Measurements from ENCODE around the gene TNKS1BP1.
A peak's percentile ranks its signal among the peaks of the same experiment; 100 is the strongest.

The TNKS1BP1 gene

DNA sequence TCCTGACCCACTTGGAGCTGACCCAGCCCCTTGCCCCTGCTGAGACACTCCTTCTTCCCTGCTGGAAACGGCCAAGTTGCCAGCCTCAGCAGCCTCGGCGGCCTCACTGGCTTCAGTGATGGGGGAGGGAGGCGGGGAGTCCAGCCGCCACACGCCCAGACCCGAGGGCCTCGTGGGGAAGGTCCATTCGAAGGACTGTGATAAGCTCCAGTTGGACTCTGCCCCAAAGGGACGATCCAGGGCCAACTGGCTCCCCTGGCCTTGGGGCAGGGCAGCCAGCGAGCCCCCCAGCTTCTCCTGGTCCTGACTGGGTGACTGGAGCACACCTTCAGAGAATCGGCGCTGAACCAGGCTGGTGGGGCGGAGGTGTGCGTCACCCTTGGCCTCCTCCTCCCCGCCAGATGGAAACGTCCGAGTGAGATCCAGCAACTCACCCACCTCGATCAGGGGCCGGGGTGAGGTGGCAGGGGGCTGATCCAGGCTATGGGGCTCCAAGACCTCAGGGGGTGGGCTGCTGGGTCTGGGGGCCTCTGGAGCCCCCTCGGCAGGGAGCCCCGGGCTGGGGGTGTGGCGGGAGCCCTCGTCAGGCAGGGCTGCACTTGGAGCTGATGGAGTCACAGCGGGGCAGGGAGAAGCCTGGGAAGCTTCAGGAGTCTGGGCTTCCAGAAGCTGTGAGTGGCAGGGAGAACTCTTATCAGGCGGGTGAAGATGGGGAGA is 11.5 kb downstream of the TNKS1BP1 start:
- DNase-seq (ENCODE audit: low read depth in 2 of 3, low spot score in 2 of 3), result no peak

DNA sequence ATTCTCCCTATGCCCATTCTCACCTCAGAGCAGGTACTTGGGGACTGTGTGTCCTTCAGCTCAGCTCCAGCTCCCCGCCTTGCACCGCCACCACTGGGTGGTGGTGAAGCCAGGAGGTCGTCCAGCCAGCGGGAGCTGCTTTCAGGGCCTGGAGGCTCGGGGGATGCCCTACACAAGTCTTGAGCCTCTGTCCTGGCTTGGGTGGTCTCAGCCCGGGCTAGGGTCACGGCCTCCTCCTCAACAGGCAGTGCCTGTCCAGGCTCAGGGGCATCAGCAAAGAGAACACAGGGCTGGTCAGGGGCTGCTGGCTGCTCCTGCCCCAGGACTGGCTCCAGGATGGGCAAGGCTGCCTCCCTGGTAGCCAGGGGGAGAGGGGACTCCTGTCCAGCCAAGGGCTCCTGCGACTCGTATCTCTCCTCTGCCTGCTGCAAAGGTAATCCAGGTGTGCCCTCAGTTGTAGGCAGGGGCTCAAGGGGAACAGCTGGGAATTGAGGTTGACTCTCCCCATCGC is 12.2 kb downstream of the TNKS1BP1 start:
- DNase-seq (ENCODE audit: low read depth in 2 of 3, low spot score in 2 of 3), result no peak

DNA sequence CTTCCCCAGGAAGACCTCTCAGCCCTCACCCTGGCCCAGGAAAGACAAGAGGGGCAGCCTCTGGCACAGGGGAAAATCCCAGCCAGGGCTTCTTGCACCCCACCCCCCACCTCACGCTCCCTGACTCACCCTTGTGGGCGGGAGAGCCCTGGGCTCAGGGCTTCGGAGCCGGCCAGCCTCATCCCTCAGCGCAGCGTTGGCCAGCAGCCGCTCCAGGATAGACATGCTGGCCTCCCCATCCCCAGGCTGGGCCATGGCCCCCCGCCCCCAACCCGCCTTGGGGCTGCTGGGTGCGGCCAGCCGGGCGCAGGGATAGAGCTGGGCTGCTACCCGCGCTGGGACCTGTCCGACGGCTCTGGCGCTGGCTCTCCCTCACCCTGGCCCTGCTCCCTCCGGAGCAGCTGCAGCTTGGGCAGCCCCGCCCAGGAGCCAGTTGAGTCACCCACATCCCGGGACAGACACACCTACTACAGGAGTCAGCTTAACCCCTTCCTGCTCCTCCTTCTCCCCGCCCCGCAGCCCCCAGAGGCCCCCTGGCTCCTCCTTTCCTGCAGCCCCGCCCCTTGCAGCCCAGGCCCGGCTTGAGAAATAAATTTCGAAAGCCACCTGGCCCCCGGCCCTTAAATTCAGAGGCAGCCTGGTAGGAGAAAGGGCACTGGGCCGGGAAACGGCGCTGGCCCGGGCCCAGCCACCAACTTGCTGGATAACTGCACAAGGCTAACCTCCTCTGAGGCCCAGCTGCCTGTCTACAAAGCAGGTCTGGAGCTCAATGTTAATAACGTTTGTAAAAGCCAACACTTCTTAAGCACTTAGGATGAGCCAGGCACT is 13.4 kb downstream of the TNKS1BP1 start:
- peak; percentile 45 to 62 (median 47) for DNase-seq (ENCODE audit: low read depth in 2 of 3, low spot score in 2 of 3)

DNA sequence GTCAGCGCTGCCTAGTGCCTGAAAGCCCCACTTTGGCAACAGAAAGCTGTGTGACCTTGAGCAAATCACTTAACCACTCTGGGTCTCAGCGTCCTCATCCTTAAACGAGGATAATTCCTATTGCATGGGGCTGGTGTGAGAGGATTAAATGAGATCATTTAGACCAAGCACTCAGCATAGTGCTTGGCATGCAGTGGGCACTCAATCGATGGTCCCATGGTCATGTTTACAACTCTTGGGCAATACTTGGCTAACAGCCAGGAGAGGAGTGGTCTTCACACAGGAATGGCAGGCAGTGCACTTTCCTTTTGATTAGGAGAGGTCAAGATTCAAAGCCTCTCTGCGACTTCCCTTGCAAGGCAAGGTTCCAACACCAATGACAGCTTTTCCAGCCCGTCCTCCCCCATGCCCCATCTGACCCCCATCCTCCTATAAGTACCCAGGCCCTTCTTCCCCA is 14.1 kb downstream of the TNKS1BP1 start:
- DNase-seq (ENCODE audit: low read depth in 2 of 3, low spot score in 2 of 3), result no peak

DNA sequence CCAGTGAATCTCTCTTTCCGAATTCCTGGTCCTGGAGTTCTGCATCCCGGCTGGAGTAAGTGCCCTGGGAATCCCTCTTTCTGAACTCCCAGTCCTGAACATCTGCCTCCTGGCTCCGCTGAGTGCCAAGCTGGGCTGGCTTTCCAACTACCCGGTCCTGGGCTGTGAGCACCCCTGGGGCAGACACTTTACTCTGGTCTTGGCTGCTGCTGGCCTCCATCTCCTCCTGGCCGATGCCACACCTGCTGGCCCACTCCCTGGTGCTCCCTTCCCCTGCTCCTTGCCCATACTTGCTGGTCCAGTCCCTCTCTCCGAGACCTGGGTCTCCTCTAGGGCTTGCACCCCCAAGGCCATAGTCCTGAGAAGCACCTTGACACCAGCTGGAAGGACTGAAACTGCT is 14.7 kb downstream of the TNKS1BP1 start:
- no peak for DNase-seq (ENCODE audit: low read depth in 2 of 3, low spot score in 2 of 3)

DNA sequence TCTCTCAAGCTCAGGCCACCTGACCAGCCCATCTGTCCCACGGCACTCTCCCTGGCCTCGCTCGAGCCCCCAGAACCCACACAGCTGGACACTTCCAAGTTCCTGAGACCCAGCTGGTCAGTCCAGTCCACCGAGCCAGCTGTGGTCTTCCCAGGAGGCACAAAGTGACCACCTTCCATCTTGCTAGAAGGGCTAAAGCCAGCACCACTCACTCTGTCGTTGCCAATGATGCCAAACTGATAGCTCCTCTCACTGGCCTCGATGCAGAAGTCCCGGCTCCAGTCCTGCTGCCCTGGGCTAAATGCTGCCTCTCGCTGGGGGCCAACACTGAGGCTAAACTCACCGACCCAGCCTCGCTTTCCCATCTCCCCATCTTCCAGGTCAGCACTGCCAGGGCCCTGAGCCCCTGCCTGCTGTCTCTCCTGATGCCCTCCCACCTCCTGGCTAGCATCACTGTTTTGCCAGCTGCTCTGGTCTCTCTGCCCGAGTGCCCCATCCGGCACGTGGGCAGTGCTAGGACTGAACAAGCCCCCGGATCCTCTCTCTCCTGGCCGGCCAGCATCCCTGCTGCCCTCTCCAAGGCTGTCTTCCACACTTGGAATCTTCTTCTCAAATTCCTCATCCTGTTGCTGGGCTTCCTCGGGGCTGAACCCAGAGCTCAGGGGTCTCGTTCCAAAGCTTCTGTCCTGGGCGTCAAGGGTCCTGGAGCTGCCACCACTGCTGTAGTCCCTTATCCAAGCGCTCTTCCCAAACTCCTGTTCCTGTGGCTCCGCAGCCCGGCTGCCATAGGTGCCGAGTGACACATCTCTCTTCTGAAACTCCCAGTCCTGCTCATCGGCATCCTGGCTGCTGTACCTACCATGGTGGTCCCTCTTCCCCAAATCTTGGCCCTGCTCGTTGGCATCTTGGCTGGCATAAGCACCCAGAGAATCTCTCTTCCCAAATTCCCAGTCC is 15.4 kb downstream of the TNKS1BP1 start:
- DNase-seq (ENCODE audit: low read depth in 2 of 3, low spot score in 2 of 3), result no peak

DNA sequence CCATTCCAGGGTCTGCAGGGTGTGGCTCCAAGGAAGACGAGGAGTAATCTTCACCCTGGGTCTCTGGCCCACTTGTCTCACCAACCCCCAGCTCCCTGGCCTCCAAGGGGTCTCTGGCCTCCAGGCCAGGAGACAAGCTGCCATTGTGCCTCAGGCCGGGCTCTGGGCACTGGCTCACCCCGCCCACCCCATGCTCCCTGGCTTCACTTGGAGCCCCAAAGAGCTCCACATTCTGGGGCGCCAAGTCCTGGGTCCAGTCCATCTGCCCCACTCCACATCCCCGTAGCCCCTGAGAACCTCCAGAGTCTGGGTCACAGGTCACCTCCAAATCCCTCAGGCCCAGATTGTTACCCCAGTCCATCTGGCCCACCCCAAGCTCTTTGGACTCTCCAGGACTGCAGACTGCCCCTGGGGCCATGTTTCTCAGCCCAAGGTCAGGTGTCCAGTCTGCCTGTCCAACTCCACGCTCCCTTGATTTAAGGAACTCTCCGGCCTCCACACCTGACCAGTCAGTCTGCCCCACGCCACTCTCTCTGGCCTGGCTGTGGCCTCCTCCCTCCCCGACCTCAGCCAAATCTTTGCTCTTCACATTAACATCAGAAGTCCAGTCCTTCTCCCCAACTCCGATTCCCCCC is 16.2 kb downstream of the TNKS1BP1 start:
- no peak for DNase-seq (ENCODE audit: low read depth in 2 of 3, low spot score in 2 of 3)

DNA sequence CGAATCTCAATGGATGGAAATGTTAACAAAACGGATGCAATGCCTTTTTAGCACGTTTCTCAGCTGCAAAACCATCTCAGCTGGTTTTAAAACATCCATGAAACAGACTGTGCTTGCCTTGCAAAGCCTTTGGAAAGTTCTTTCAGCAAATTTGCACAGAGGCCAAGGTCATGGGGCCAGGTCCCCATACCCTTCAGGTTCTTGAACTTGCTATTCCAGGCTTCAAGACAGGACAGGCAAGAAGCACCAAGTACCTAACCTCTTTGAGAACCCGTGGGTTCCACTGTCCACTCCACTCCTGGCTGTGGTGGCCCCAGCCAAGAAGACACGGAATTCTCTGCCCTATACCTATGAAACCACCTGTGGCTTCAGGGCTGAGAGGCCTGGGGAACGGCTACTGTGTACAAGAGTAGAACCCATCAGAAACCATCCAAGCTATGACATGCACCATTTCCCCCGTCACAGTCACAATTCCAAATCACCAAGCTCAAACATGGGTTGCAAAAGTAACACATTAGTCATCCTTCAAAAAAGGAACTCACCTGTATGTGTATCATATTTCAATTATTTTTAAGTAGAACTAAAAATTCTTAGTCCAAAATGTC is 17.0 kb downstream of the TNKS1BP1 start:
- no peak for DNase-seq (ENCODE audit: low read depth in 2 of 3, low spot score in 2 of 3)

DNA sequence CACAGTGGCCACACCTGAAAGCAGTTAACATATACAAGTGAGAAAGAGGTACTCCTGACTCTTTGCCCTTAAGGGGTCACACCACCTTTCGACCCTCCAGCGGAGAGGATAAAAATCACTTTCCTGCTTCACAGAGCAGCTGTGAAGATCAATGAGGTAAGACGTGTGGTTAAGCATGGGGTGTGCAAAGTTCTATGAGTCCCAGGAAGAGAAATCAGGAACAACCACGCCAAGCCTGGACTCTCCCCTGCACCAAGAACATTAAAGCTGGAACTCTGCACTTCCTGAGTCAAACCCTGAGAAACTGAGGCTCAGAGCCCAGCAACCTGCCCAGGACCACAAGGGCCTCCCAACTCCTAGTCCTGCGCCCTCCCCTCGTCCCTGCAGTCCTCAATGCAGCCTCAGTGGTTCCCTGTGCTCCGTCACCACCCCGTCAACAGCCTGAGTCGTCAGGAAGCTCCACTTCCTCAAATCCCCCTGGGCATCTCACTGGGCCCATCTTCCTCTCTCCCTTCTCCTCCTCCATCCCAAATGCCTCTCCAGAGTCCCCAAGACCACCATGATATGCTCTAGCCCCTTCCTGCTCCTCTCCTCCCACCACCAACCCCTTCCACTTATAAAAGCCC is 17.7 kb downstream of the TNKS1BP1 start:
- no peak for DNase-seq (ENCODE audit: low read depth in 2 of 3, low spot score in 2 of 3)

DNA sequence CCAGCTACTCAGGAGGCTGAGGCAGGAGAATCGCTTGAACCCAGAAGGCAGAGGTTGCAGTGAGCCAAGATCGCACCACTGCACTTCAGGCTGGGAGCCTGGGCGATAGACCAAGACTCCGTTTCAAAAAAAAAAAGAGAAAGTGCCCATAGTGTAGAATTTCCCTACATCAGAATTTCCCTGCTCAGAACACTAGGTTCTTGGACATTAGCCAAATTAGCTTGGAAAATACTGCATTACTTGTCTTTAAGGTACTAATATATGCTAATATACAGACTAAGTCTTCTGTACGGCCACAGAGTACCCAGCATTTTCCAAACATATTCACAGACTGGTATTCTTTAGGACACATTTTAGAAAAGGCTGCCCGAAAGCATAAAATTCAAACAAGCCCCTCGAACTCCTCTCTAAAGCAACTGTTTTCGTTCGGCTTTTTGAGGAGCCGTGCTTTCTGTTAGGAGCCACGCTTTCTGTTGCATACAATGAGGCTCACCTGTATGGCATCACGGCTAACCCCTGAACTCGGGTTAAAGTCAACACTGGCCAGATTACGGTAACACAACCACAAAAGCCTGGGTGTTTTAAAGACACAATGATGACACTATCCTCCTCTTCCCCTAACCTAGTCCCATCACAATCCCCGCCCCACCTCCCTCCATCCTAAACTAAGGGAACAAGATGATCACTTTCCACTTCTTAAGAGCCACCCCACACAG is 18.4 kb downstream of the TNKS1BP1 start:
- DNase-seq (ENCODE audit: low read depth in 2 of 3, low spot score in 2 of 3), result no peak

DNA sequence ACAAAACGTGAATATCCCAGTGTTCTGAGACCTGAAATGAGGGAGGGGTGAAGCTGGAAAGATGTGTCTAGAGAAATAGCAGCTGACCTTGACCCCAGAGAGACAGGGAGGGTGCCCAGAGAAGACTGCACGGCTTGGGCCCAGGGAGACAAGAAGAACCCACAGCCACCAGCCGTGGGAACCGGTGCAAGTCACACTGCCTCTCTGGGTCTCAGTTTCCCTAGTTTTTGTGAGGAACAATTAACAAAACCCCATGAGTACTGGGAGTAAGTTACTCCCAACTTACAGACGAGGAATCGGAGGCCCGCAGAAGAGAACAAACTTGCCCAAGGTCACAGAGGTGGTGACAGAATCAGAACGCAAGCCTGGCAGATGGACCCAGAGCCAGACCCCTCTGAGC is 19.2 kb downstream of the TNKS1BP1 start:
- no peak for DNase-seq (ENCODE audit: low read depth in 2 of 3, low spot score in 2 of 3)

DNA sequence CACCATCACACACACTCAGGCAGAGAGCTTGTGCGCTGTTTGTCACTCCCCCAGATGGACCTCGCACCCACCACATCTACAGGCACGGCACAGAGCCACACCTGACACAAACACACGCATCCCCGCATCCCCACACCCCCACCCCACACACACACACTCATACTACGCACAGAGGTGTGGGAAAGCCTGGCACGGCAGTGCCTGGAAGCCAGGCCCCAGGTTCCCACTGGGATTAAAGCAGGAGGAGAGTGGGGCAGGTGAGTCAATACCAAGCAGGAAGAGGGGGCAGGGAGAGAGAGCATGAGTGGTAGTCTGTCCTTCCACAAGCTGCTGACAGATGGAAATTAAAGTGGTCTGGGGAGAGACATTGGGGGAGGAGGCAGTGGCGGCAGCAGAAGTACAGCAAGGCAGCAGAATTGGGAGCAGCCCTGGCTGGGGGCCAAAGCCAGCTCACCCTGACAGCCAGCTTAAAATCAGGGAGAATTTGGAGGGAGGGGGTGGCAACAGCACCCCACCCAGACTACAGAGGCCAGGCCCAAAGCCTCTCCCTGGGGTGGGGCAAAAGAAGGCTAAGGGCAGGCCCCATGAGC is 20.7 kb downstream of the TNKS1BP1 start:
- no peak for DNase-seq (ENCODE audit: low read depth in 2 of 3, low spot score in 2 of 3)

DNA sequence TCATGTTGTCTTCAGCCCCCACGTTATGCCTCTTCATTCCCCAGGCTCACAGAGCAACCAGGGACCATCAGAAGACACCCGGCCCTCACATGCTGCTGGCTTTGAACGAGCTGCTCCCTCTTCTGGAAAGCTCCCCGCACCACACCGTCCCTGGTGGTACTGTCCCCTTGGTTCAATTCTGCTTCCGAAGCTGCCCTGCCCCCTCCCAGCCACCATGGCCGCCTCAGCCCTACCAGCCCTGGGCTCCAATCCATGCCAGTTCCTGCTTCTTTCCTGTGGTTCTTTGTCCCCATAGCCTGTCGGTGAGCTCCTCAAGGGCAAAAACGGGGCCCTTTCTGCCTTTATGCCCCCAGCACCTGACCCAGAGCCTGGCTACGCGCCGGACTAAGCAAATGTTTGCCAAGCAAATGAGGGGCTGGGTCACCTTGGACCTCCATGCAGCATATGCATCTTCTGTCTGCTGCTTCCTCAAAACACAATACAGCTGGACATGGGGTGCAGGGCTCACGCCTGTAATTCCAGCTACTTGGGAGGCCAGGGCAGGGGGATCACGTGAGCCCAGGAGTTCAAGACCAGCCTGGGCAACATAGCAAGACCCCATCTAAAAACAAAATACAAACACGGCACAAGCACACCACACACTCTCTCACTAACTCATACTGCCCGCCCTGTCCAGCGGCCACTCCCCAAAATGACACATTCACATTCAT is 21.3 kb downstream of the TNKS1BP1 start:
- DNase-seq (ENCODE audit: low read depth in 2 of 3, low spot score in 2 of 3), result no peak

DNA sequence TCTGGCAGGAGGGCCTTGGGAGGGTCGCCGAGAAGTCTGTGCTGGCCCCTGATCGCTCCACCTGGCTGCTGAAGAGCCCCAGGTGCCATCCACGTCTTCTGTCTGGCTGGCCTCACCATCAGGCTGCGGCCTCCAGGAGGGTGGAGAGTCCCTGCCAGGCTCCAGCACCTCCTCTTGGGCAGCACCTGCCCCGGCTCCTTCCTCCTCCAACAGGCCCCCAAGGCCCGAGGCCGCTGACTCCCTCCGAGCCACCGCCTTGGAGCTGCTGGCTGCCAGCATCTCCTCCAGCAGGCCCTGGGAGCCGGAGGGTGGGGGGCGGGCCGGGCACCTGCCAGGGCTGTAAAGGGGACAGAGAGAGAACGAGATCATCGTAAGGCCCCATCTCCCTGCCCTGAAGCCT is 22.3 kb downstream of the TNKS1BP1 start:
- no peak for DNase-seq (ENCODE audit: low read depth in 2 of 3, low spot score in 2 of 3)

DNA sequence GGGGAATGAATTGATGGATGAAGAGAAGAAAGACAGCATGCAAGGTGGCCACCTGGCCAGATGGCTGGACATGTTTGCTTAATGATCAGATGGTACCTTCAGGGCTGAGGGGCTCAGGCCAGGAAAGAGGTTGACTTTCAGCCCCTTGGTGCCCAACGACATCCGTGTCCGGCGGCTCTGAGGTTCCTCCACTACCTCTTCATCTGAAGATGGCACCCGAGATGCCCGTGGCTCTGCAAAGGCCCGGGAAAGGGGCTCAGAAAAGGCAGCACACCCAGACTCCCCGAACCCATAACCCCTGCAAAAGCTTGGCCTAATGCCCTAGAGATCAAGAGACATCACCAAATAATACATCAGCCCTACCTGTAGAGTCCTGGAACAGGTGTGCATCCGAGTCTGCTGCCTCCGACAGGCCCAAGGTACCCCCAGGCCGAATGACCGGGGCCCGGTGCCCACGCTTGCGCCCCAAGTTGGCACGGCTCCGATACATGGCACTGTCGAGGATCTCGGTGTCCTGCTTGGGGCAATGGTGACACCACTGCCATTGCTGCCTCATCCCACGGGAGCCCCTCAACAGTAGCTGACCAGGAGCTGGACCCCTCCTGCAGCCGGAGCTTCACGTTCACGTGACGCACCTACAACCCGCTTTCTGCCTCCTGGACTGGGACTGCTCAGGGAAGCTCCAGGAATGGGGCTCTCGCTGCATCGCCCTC is 22.9 kb downstream of the TNKS1BP1 start:
- no peak for DNase-seq (ENCODE audit: low read depth in 2 of 3, low spot score in 2 of 3)

DNA sequence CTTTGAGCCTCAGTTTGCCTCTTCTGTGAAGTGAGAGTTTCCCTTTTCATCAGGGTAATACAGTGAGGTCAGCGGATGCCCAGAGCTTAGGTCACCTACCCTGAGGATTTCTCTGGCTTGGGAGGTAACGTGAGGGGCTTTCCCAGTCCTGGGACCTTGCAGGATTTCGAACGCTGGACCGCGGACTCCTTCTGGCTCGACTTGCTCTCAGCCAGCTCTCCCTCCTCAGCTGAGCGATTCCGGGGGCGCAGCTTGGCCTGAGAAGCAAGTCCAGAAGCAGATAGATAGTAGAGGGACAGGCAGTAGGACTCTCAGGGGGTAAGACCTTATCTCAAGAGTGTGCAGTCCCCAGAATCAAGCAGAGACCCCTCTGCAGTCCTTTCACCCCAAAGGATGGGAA is 24.0 kb downstream of the TNKS1BP1 start:
- DNase-seq (ENCODE audit: low read depth in 2 of 3, low spot score in 2 of 3), result no peak

DNA sequence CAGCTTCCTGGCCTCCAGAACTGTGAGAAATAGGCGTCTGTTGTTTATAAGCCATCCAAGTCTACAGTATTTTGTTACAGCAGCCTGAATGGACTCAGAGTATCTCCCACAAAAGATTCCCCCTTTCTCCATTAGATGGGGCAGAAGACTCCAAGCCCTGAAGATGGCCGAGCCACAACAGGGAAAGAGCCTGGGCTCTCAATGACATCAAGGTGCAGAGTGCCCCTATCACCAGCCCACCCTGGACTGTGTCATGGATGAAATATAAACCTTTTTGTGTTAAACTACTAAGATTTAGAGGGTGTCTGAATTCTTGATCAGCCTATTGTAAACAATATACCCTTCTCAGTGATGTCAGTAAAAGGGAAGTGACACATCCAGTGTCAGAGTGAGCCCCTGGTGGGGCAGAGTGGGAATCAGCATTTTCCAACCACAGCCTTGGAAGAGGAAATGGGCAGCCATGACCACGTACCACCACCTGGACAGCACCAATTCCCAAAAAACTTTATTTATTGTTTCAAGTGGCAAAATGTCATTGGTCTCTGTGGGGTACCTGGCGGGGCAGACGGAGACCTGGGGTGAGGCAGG is 25.5 kb downstream of the TNKS1BP1 start:
- DNase-seq (ENCODE audit: low read depth in 2 of 3, low spot score in 2 of 3), result no peak

All from activated CD8-positive, alpha-beta memory T cell treated with anti-CD3 and anti-CD28 coated beads for 48 hours (primary cell).